ENCODE results near the gene MIOS.
A peak's percentile ranks its signal among the peaks of the same experiment; 100 is the strongest.
"Not testable (repeated sequence)": the region's sequence is repeated elsewhere in the genome, so short reads cannot be mapped to it uniquely, and the experiment has no call there.

The MIOS gene

DNA sequence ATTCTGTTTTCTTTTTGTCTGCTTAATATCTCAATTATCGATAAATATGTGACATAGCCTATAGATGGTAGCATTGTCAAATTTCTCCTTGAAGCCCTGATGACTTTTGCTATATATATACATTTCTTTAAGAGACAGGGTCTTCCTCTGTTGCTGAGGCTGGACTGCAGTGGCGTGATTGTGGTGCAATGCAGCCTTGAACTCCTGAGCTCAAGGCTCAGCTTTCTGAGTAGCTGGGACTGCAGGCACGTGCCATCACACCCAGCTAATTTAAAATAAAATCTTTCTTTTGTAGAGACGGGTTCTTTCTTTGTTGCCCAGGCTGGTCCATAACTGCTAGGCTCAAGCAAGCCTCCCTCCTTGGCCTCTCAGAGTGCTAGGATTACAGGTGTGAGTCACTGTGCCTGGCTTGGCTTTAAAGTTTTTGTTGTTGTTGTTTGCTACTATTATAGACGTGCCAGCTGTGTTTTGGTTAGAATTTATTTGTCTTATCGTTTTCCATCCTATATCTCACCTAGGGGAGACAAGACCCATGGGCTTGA is 80.9 kb downstream of the MIOS start:
- no peak overlapping the region for H3K27ac ChIP-seq
- TF ChIP-seq, protein P1, sequence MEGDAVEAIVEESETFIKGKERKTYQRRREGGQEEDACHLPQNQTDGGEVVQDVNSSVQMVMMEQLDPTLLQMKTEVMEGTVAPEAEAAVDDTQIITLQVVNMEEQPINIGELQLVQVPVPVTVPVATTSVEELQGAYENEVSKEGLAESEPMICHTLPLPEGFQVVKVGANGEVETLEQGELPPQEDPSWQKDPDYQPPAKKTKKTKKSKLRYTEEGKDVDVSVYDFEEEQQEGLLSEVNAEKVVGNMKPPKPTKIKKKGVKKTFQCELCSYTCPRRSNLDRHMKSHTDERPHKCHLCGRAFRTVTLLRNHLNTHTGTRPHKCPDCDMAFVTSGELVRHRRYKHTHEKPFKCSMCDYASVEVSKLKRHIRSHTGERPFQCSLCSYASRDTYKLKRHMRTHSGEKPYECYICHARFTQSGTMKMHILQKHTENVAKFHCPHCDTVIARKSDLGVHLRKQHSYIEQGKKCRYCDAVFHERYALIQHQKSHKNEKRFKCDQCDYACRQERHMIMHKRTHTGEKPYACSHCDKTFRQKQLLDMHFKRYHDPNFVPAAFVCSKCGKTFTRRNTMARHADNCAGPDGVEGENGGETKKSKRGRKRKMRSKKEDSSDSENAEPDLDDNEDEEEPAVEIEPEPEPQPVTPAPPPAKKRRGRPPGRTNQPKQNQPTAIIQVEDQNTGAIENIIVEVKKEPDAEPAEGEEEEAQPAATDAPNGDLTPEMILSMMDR (conservative IDR thresholded peaks at IDR 0.05) = no peak

- no peak overlapping the region for H3K27ac ChIP-seq
- TF ChIP-seq, protein P1 (conservative IDR thresholded peaks at IDR 0.05) = no peak
Observed at GRCh38 chr7:7650682-7651206, 84.1 kb downstream of the MIOS start.

DNA sequence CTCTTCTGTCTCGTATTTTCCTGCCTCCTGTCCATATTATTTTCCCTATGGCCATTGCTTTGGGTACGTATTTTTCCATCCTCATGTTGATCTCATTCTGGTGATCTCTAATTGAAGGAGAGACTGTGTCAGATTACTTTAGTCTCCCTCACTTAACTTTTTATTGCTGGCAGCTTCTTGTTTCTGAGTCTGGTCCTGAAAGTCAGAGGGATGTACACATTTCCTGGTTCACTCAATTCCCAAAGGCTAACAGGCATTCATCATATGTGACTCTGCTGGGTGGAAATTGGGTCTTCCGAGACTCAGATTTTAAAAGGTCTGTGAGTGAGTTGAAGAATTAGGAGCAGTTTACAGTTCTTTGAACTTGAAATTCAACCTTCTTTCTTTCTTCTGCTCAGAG is 84.8 kb downstream of the MIOS start:
- TF ChIP-seq, protein P1 (conservative IDR thresholded peaks at IDR 0.05) = no peak
- no peak overlapping the region for H3K27ac ChIP-seq

DNA sequence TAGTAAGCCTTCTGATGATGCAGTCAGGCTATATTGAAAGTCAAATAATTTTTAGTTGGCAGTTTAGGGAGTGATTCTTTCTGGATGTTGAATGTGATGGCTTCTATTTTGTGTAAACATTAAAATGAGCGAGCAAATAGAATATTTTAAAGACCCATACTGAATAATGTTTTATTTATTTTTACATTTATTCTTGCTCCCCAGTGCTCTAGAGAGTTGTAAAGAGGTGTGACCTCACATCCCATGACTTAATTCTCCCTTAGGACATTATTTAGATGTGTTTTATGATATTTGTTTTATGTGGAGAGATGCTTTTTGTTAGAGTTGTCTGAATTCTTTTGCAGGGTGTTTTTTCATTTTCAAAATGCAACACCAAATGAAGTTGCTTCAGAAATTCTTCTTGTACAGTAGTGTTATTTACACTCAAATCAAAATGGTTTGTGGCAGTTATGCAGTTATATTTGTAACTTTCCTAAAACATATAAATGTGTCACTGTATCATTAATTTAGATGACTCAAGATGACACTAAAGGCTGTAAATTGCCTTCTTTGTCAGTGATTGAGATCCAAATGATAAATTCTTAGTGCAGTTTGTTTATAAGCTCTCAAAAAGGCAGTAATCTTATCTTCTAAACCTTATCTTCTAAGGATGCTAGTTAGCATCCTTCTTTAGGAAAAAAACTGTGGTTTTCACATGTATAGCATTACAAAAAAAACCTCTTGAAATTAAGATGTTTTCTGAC is 86.3 kb downstream of the MIOS start:
- no peak overlapping the region for H3K27ac ChIP-seq

GRCh38 chr7:7653593-7654187 is 87.0 kb downstream of the MIOS start:
- TF ChIP-seq, protein P1 (conservative IDR thresholded peaks at IDR 0.05) = peak; percentile 34
- no peak overlapping the region for H3K27ac ChIP-seq

More for the DNA sequence above, 86.3 kb downstream of the MIOS start:
- TF ChIP-seq, protein P1 (conservative IDR thresholded peaks at IDR 0.05) = no peak

- H3K27ac ChIP-seq = no peak overlapping the region
Observed at GRCh38 chr7:7654964-7655715, 88.5 kb downstream of the MIOS start.

GRCh38 chr7:7656459-7656858 is 89.8 kb downstream of the MIOS start:
- not testable (repeated sequence) for H3K27ac ChIP-seq

More at GRCh38 chr7:7654964-7655715, 88.5 kb downstream of the MIOS start:
- TF ChIP-seq, protein P1 (conservative IDR thresholded peaks at IDR 0.05) = no peak

Data from VCaP (cell line).